ENCODE data around the gene INTS1.

Gene INTS1

DNA sequence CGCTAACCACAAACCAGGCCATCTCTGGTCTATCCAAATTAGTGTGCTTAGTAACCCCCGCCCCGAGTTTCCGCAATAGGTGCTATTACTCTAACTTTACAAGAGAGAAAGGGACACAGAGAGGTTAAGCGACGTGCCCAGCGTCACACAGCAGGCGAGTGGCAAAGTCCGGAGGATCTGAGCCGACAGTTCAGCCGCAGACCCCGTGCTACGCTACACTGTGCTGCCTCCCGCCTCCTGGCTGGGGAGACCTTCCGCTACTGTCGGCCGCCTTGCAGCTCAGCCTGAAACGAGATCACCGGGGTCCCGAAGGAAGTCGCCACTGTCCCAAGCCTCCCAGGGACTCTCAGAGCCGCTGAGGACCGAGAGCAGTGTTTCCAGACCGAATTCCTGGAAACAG is 799 bp downstream of the INTS1 start:
- TF ChIP-seq, protein P1, sequence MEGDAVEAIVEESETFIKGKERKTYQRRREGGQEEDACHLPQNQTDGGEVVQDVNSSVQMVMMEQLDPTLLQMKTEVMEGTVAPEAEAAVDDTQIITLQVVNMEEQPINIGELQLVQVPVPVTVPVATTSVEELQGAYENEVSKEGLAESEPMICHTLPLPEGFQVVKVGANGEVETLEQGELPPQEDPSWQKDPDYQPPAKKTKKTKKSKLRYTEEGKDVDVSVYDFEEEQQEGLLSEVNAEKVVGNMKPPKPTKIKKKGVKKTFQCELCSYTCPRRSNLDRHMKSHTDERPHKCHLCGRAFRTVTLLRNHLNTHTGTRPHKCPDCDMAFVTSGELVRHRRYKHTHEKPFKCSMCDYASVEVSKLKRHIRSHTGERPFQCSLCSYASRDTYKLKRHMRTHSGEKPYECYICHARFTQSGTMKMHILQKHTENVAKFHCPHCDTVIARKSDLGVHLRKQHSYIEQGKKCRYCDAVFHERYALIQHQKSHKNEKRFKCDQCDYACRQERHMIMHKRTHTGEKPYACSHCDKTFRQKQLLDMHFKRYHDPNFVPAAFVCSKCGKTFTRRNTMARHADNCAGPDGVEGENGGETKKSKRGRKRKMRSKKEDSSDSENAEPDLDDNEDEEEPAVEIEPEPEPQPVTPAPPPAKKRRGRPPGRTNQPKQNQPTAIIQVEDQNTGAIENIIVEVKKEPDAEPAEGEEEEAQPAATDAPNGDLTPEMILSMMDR (IDR thresholded peaks at IDR 0.05; ENCODE audit: low read depth, low read length, missing control alignments) = no peak
- H3K4me3 ChIP-seq (ENCODE audit: low read depth, low read length) = peak overlapping the region; percentile 77
- no peak overlapping the region for H3K27ac ChIP-seq
- in situ Hi-C loops (cut with HindIII; ENCODE audit: low pct_ligation_motif_present, low sequenced_read_pairs) = no loop called here
- H3K27me3 ChIP-seq (replicated peaks) = no peaks in the 10 kb centered on the region
- H3K36me3 ChIP-seq (replicated peaks) = peaks cover 21% of the 10 kb centered on the region
- no peak for DNase-seq

DNA sequence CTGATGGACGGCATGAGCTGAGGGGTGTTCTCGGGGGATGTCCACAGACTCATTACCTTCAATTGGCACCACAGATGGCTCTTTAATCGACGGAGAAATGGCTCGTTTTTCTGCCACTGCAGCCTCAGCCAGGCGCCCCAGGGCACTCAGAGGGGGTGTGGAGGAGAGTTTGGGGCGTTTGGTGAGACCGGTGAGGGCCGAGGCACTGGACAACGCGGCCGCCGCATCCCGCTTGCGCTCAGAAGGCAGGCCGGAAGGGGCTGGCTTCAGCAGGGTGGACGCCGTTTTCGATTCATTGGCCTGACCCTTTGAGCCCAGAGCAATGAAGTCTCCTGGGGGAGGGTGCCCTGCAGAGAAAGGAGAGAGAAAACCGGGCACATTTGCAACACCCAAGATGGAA is 1.3 kb downstream of the INTS1 start:
- peaks cover 26% of the 10 kb centered on the region for H3K36me3 ChIP-seq (replicated peaks)
- H3K4me3 ChIP-seq (ENCODE audit: low read depth, low read length) = peak overlapping the region; percentile 77
- H3K27ac ChIP-seq = no peak overlapping the region
- H3K27me3 ChIP-seq (replicated peaks) = no peaks in the 10 kb centered on the region
- DNase-seq = no peak
- TF ChIP-seq, protein P1 (IDR thresholded peaks at IDR 0.05; ENCODE audit: low read depth, low read length, missing control alignments) = no peak
- in situ Hi-C loops (cut with HindIII; ENCODE audit: low pct_ligation_motif_present, low sequenced_read_pairs) = no loop called here

DNA sequence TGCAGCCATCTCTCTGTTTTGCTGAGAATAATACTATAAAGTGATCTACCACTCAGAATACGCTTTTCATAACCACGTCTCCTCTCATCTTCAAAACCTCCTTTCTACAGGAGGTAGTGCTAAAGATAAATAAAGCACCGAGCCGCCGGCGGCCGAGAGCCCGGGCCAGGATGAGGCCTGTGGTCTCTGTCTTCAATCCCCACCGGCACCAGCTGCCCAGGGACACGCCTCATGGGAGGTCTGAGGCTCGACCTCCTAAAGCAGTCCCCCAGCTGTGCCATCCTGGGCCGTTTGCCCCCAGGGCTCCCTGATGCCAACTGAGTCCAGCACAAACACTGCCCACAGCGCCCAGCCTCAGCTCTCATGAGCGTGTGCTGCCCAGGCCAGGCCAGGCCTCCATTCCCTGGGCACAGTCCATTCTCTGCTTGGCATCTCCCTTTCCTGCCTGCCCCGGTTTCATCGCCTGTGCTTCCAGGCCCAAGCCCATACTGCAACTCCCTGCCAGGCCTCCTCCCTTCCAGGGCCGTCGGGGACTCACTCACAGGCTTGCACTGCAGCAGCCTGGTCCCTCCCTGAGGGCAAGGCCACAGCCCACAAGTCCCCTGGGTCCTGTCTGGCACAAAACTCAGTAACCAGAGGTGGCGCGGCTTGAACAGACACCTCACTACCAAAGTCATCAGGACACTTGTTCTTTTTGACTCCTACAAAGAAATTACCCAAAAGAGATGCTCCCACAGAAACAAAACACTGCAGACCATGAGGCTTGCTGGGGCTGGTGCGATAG is 2.5 kb downstream of the INTS1 start:
- TF ChIP-seq, protein P1 (IDR thresholded peaks at IDR 0.05; ENCODE audit: low read depth, low read length, missing control alignments) = no peak
- DNase-seq = no peak
- no peak overlapping the region for H3K27ac ChIP-seq
- no peak overlapping the region for H3K4me3 ChIP-seq (ENCODE audit: low read depth, low read length)
- H3K36me3 ChIP-seq (replicated peaks) = peaks cover 37% of the 10 kb centered on the region
- H3K27me3 ChIP-seq (replicated peaks) = no peaks in the 10 kb centered on the region
- in situ Hi-C loops (cut with HindIII; ENCODE audit: low pct_ligation_motif_present, low sequenced_read_pairs) = no loop called here

DNA sequence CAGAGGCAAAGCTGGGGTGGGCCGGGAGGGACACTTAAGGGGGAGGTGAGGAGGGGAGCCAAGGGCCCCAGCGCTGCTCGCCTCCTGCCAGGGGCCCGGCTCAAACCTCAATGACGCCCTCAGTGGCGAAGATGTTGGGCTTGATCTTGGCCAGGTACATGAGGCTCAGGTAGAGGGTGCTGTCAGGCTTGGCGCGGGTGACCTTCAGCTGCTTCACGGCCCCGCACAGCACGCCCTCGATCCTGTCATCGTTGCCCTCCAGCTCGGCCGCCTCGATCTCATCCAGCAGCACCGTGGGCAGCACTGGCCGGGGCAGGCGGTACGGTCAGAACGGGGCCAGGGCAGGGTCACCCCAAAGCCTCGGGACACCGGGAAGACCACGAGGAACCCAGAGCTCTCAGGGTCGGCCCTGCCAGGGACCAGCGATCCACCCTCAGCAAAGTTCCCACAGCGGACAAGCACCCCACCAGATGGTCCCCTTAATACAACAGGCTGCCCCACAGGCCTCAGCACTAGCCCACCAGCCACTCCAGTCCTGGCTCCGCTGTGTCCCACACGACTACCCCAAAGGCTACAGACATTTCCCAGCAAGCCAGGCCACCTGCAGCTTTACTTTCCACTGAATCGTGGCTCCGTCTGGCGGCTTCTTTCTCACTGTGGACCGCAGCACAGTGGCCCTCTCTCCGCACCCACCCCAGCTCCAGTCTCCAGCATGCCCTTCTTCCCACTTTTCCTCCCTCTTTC is 4.0 kb downstream of the INTS1 start:
- in situ Hi-C loops (cut with HindIII; ENCODE audit: low pct_ligation_motif_present, low sequenced_read_pairs) = no loop called here
- Histone ChIP-seq H3K27me3 (replicated peaks) (no peaks in the 10 kb centered on the region), H3K4me3 (ENCODE audit: low read depth, low read length) (no peak overlapping the region), H3K27ac (no peak overlapping the region), H3K36me3 (replicated peaks) (peaks cover 45% of the 10 kb centered on the region)
- TF ChIP-seq, protein P1 (IDR thresholded peaks at IDR 0.05; ENCODE audit: low read depth, low read length, missing control alignments) = no peak
- no peak for DNase-seq

DNA sequence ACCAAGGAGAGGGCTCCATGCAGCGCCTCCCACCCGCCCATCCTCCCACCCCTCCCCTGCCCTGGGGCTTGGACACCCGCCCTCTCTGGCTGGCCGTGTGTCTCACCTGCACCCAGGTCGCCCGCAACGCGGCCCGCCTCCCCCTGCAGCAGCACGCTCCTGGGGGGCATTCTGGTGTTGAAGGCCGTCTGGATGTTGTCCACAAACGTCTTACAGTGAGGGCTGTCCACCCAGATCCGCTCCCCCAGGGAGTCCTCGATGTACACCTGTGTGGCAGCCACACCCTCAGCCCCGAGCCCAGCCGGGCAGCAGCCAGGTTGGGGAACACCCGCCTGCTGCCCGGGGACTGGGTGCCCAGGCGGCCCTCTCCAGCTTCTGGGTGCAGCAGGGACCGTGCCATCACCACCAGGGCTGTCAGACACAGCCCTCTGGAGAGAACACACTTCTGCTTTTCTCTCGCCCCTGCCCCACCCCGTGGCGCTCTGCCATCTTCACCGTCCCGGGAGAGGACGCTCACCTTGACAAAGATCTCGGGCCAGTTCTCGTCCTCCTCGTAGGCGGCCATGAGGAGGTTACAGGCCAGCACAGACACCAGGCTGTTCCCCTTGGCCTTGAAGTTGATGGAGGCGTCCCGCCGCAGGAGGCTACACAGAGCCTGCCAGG is 4.7 kb downstream of the INTS1 start:
- TF ChIP-seq, protein P1 (IDR thresholded peaks at IDR 0.05; ENCODE audit: low read depth, low read length, missing control alignments) = no peak
- Histone ChIP-seq H3K36me3 (replicated peaks) (peaks cover 45% of the 10 kb centered on the region), H3K4me3 (ENCODE audit: low read depth, low read length) (no peak overlapping the region), H3K27ac (no peak overlapping the region), H3K27me3 (replicated peaks) (no peaks in the 10 kb centered on the region)
- DNase-seq = no peak
- in situ Hi-C loops (cut with HindIII; ENCODE audit: low pct_ligation_motif_present, low sequenced_read_pairs) = no loop called here
